Neural cell (in vitro differentiated cells): ENCODE results near the gene NDUFA6. TPM values are rescaled to one million over a fixed set of nuclear protein-coding genes. Genes with fewer than 3 reads are reported as not detected.

ENCODE experiments used
- H2AFZ ChIP-seq: fragments of 200-600, 300-800 bp; sonication (generic), shearing (Covaris generic); 2 replicates; pipeline ENCODE4 v1.6.0; 2014; ENCODE audit warnings: low read depth, mild to moderate bottlenecking, antibody characterized with exemption, low read length, moderate library complexity
- H3F3A ChIP-seq: fragments of 200-600 bp; shearing (Covaris generic); 2 replicates; pipeline ENCODE4 v1.6.1; 2016; ENCODE audit warnings: mild to moderate bottlenecking, moderate library complexity, mixed read lengths, antibody characterized with exemption, low read length; ENCODE audit not compliant: insufficient read depth, poor library complexity, severe bottlenecking
- H3K27ac ChIP-seq: fragments of 200-600, 300-800 bp; sonication (generic), shearing (Covaris generic); 2 replicates; pipeline ENCODE4 v1.5.1; 2014; ENCODE audit warnings: mild to moderate bottlenecking, low read length, moderate library complexity
- H3K27me3 ChIP-seq: fragments of 300-800, 200-600 bp; sonication (generic), shearing (Covaris generic); 2 replicates; pipeline ENCODE4 v1.6.0; 2014; ENCODE audit warnings: mild to moderate bottlenecking, low read depth, low read length, moderate library complexity; ENCODE audit not compliant: insufficient read depth
- H3K36me3 ChIP-seq: fragments of 300-800, 200-600 bp; sonication (generic), shearing (Covaris generic); 2 replicates; pipeline ENCODE4 v1.5.1; 2014; ENCODE audit warnings: mild to moderate bottlenecking, antibody characterized with exemption, low read length, moderate library complexity; ENCODE audit not compliant: insufficient read depth
- H3K4me2 ChIP-seq: fragments of 300-800, 200-600 bp; sonication (generic), shearing (Covaris generic); 2 replicates; pipeline ENCODE4 v1.6.0; 2014; ENCODE audit warnings: mild to moderate bottlenecking, low read length
- H3K4me3 ChIP-seq: fragments of 300-800, 200-600 bp; sonication (generic), shearing (Covaris generic); 2 replicates; pipeline ENCODE4 v1.5.1; 2014; ENCODE audit warnings: mild to moderate bottlenecking, low read length, moderate library complexity
- H3K79me2 ChIP-seq: fragments of 200-600 bp; shearing (Covaris generic); replicated peaks from 2 replicates; pipeline ENCODE4 v1.6.0; 2014; ENCODE audit warnings: mild to moderate bottlenecking, low read length, moderate library complexity; ENCODE audit not compliant: insufficient read depth
- H3K9ac ChIP-seq: fragments of 300-800, 200-600 bp; sonication (generic), shearing (Covaris generic); 2 replicates; pipeline ENCODE4 v1.6.1; 2016; ENCODE audit warnings: mild to moderate bottlenecking, low read length, mixed read lengths
- H3K9me2 ChIP-seq: fragments of 200-600 bp; shearing (Covaris generic); 2 replicates; pipeline ENCODE4 v1.6.1; 2016; ENCODE audit warnings: mild to moderate bottlenecking, low read length, mixed read lengths; ENCODE audit not compliant: insufficient read depth
- H3K9me3 ChIP-seq: fragments of 200-600, 300-800 bp; sonication (generic), shearing (Covaris generic); 2 replicates; pipeline ENCODE4 v1.6.1; 2016; ENCODE audit warnings: mild to moderate bottlenecking, mixed run types, low read length, moderate library complexity, mixed read lengths
- H4K20me1 ChIP-seq: fragments of 200-600 bp; shearing (Covaris generic); 2 replicates; pipeline ENCODE4 v1.6.1; 2016; ENCODE audit warnings: mild to moderate bottlenecking, mixed run types; ENCODE audit not compliant: insufficient read depth
- EP300 ChIP-seq: fragments of 450-650 bp; conservative IDR thresholded peaks from 2 replicates; pipeline ENCODE4 v1.6.1; 2014; ENCODE audit warnings: antibody characterized with exemption, mild to moderate bottlenecking, moderate library complexity; ENCODE audit not compliant: poor library complexity, severe bottlenecking
- EZH2 ChIP-seq: fragments of 200-600, 300-800 bp; shearing (Covaris generic), sonication (generic); IDR thresholded peaks from 2 replicates; pipeline ENCODE4 v1.6.1; 2014; ENCODE audit warnings: antibody characterized with exemption, low read length, borderline replicate concordance, mild to moderate bottlenecking; ENCODE audit not compliant: insufficient read depth, poor library complexity, severe bottlenecking
- MXI1 ChIP-seq: fragments of 450-650 bp; conservative IDR thresholded peaks from 2 replicates; pipeline ENCODE4 v1.6.1; 2014; ENCODE audit warnings: antibody characterized with exemption, mild to moderate bottlenecking; ENCODE audit not compliant: poor library complexity, severe bottlenecking
- POLR2AphosphoS5 ChIP-seq: IDR thresholded peaks from 2 replicates; pipeline ENCODE4 v1.6.1; 2012
- RAD21 ChIP-seq: fragments of 450-650 bp; conservative IDR thresholded peaks from 2 replicates; pipeline ENCODE4 v1.6.1; 2014; ENCODE audit warnings: antibody characterized with exemption, mild to moderate bottlenecking, moderate library complexity
- SMC3 ChIP-seq: fragments of 450-650 bp; conservative IDR thresholded peaks from 2 replicates; pipeline ENCODE4 v1.6.1; 2014; ENCODE audit warnings: antibody characterized with exemption, mild to moderate bottlenecking, moderate library complexity; ENCODE audit not compliant: poor library complexity
- TAF1 ChIP-seq: IDR thresholded peaks from 2 replicates; pipeline ENCODE4 v1.6.1; 2012; ENCODE audit warnings: low read depth
- polyA plus RNA-seq: library from polyadenylated mRNA; depleted of rRNA; stranded (reverse); fragments of >200 nt; gene quantifications from 2 replicates; pipeline ENCODE4 v1.2.3, GENCODE V29; 2014
- TF ChIP-seq, protein P1 (sequence below): fragments of 450-650 bp; IDR thresholded peaks from 2 replicates; pipeline ENCODE4 v1.5.1; 2014; ENCODE audit warnings: antibody characterized with exemption, mild to moderate bottlenecking, moderate library complexity; ENCODE audit not compliant: poor library complexity, severe bottlenecking
- TF ChIP-seq, protein P2 (sequence below): IDR thresholded peaks from 2 replicates; pipeline ENCODE4 v1.6.1; 2012; ENCODE audit warnings: borderline replicate concordance

Gene NDUFA6
- polyA plus RNA-seq, 1 donor from 2014 or later = 273 TPM

DNA sequence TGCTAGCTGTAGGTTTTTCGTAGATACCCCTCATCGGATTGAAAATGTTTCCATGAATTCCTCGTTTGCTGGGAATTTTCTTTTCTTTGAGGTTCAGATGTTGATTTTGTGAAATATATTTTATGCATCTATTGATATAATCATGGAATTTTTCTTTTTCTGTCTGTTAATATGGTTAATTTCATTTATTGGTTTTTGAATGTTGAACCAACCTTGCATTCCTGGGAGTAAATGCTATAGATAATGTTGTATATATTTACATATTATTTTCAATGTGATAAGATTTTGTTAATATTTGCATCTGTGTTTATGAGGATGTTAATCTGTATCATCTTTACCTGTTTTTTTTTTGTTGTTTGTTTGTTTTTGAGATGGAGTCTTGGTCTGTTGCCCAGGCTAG is 10.6 kb upstream of the NDUFA6 start:
- TF ChIP-seq POLR2AphosphoS5 (no peak), MXI1 (no peak), TAF1 (no peak)
- H3K4me3 ChIP-seq = no peak overlapping the region
- no peaks in the 10 kb centered on the region for H4K20me1 ChIP-seq
- no peak overlapping the region for H3K27ac ChIP-seq
- H3K9me2 ChIP-seq = no peaks in the 10 kb centered on the region
- H3K4me2 ChIP-seq = no peak overlapping the region
- H3F3A ChIP-seq = no peaks in the 10 kb centered on the region
- no peaks in the 10 kb centered on the region for H3K9me3 ChIP-seq
- no peaks in the 10 kb centered on the region for H3K27me3 ChIP-seq
- H3K9ac ChIP-seq = no peak overlapping the region
- H3K79me2 ChIP-seq = no peaks in the 10 kb centered on the region
- no peaks in the 10 kb centered on the region for H3K36me3 ChIP-seq
- no peak overlapping the region for H2AFZ ChIP-seq

DNA sequence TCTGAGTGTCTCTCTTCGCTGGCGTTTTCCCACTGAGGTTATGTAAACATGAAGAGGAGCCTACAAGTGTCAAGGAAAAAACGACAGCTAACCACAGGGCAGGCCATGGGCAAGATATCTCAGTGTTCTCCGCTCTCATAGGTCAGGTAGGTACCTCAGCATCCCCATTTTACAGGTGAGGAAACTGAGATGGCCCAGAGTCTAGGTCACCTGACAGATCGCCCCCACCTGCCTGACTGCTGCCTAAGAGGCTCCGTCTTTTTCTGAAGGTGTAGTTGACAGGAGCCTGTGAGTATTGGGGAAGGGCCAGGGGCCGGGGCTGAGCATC is 847 bp upstream of the NDUFA6 start:
- H3F3A ChIP-seq = no peaks in the 10 kb centered on the region
- TF ChIP-seq MXI1 (no peak), TAF1 (no peak), EZH2 (no peak), SMC3 (no peak), EP300 (no peak), RAD21 (no peak), POLR2AphosphoS5 (no peak)
- TF ChIP-seq, protein P1, sequence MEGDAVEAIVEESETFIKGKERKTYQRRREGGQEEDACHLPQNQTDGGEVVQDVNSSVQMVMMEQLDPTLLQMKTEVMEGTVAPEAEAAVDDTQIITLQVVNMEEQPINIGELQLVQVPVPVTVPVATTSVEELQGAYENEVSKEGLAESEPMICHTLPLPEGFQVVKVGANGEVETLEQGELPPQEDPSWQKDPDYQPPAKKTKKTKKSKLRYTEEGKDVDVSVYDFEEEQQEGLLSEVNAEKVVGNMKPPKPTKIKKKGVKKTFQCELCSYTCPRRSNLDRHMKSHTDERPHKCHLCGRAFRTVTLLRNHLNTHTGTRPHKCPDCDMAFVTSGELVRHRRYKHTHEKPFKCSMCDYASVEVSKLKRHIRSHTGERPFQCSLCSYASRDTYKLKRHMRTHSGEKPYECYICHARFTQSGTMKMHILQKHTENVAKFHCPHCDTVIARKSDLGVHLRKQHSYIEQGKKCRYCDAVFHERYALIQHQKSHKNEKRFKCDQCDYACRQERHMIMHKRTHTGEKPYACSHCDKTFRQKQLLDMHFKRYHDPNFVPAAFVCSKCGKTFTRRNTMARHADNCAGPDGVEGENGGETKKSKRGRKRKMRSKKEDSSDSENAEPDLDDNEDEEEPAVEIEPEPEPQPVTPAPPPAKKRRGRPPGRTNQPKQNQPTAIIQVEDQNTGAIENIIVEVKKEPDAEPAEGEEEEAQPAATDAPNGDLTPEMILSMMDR = no peak
- TF ChIP-seq, protein P2, sequence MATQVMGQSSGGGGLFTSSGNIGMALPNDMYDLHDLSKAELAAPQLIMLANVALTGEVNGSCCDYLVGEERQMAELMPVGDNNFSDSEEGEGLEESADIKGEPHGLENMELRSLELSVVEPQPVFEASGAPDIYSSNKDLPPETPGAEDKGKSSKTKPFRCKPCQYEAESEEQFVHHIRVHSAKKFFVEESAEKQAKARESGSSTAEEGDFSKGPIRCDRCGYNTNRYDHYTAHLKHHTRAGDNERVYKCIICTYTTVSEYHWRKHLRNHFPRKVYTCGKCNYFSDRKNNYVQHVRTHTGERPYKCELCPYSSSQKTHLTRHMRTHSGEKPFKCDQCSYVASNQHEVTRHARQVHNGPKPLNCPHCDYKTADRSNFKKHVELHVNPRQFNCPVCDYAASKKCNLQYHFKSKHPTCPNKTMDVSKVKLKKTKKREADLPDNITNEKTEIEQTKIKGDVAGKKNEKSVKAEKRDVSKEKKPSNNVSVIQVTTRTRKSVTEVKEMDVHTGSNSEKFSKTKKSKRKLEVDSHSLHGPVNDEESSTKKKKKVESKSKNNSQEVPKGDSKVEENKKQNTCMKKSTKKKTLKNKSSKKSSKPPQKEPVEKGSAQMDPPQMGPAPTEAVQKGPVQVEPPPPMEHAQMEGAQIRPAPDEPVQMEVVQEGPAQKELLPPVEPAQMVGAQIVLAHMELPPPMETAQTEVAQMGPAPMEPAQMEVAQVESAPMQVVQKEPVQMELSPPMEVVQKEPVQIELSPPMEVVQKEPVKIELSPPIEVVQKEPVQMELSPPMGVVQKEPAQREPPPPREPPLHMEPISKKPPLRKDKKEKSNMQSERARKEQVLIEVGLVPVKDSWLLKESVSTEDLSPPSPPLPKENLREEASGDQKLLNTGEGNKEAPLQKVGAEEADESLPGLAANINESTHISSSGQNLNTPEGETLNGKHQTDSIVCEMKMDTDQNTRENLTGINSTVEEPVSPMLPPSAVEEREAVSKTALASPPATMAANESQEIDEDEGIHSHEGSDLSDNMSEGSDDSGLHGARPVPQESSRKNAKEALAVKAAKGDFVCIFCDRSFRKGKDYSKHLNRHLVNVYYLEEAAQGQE = no peak
- H3K9me3 ChIP-seq = no peaks in the 10 kb centered on the region
- H3K79me2 ChIP-seq = peaks cover 22% of the 10 kb centered on the region
- H3K9ac ChIP-seq = peak overlapping the region; percentile 72
- peak overlapping the region; percentile 96 for H3K27ac ChIP-seq
- peak overlapping the region; percentile 56 for H3K4me2 ChIP-seq
- H4K20me1 ChIP-seq = no peaks in the 10 kb centered on the region
- peak overlapping the region; percentile 41 for H2AFZ ChIP-seq
- H3K27me3 ChIP-seq = no peaks in the 10 kb centered on the region
- H3K4me3 ChIP-seq = peak overlapping the region; percentile 91
- H3K36me3 ChIP-seq = peaks cover 7% of the 10 kb centered on the region
- H3K9me2 ChIP-seq = no peaks in the 10 kb centered on the region

DNA sequence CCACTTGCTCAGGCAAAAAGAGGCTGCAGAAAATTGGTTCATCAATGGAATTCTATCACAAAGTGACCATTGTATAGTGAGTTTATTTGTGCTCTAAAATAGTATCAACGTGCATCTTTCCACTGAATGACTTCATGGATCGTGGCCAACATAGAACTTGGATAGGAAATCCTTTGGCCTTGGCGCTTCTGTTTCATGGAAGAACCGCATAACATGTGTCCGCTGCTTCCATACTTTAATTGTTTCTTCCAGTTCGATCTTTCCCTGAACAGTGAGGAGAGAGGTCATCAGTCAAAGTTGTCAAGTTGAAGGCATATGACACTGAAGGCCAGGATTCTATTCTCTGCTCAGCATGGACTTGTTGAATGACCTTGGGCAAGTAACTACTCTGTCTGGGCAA is 4.5 kb downstream of the NDUFA6 start:
- H3K79me2 ChIP-seq = peaks cover 43% of the 10 kb centered on the region
- H3K27ac ChIP-seq = no peak overlapping the region

More for the DNA sequence above, 4.5 kb downstream of the NDUFA6 start:
- Histone ChIP-seq H2AFZ (no peak overlapping the region), H3K9me2 (no peaks in the 10 kb centered on the region), H3K4me3 (no peak overlapping the region), H3K9ac (no peak overlapping the region), H3K4me2 (no peak overlapping the region), H4K20me1 (no peaks in the 10 kb centered on the region), H3K9me3 (no peaks in the 10 kb centered on the region), H3F3A (no peaks in the 10 kb centered on the region), H3K27me3 (no peaks in the 10 kb centered on the region), H3K36me3 (peaks cover 17% of the 10 kb centered on the region)
- TF ChIP-seq TAF1 = no peak
- no peak for TF ChIP-seq EP300
- TF ChIP-seq RAD21 = no peak
- TF ChIP-seq, protein P1 = no peak
- TF ChIP-seq SMC3 = no peak
- no peak for TF ChIP-seq POLR2AphosphoS5
- no peak for TF ChIP-seq MXI1
- TF ChIP-seq, protein P2 = no peak
- TF ChIP-seq EZH2 = no peak
